Measurements from ENCODE around the gene MRPL36. TPM values are rescaled to one million over a fixed set of nuclear protein-coding genes. Genes with fewer than 3 reads are reported as not detected.
A peak's percentile ranks its signal among the peaks of the same experiment; 100 is the strongest.

Gene MRPL36
- total RNA-seq, 1 experiment from 2014 or later = 79.9 TPM

DNA sequence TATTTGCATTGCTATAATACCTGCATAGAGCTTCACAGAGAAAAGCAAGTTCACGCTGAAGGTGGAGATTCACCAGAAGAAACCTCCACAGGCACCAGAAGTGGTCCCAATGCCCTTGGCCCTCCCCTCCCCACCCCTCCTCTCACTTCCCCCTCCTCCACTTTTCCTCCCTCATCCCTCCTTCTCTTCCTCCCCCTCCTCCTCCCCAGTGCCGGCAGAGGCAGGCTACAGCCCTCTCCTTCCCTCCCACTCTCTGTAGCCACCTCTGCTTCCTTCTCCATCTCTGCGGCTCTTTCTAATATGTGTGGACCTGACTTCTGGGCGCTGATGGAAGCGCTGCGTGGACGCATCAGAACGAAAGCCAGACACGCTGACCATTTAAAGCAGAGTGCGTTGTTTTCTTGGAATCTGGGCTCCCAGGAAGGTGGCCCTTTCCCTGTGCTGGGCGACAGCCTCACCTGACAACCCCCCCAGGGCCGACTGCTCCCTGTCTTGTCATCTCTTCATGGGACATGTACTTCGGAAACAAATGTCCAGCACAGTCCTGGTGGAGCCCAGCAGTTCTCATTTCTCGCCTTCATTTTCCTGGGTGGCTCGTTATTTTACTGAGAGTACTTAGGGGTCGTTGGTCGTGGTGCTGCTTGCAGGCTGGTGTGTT lies 31.1 kb upstream of the MRPL36 start:
- Histone ChIP-seq H3K27ac (ENCODE audit: low read length) (no peak overlapping the region), H3K9me3 (ENCODE audit: control insufficient read depth, insufficient read depth, low read depth, low read length) (no peaks in the 10 kb centered on the region), H3K36me3 (ENCODE audit: control insufficient read depth, insufficient read depth, low read length) (no peaks in the 10 kb centered on the region), H3K27me3 (ENCODE audit: control insufficient read depth, insufficient read depth, low read length) (no peaks in the 10 kb centered on the region), H3K4me1 (ENCODE audit: control insufficient read depth, insufficient read depth, low read length) (no peaks in the 10 kb centered on the region), H3K4me3 (ENCODE audit: low read depth in 2 of 2, low read length in 2 of 2) (no peak overlapping the region)
- DNase-seq (ENCODE audit: low read depth, low spot score) (no peak), ATAC-seq (no peak)
- ChIA-PET POLR2A (no interaction called here), CTCF (no interaction called here)
- TF ChIP-seq SIN3A (IDR thresholded peaks at IDR 0.05; ENCODE audit: borderline replicate concordance, insufficient read depth, low read depth, low read length) (no peak), POLR2AphosphoS5 (IDR thresholded peaks at IDR 0.05; ENCODE audit: low read depth, low read length) (no peak), TCF7L2 (IDR thresholded peaks at IDR 0.05; ENCODE audit: low read depth, low read length) (no peak)
- TF ChIP-seq, protein P1, sequence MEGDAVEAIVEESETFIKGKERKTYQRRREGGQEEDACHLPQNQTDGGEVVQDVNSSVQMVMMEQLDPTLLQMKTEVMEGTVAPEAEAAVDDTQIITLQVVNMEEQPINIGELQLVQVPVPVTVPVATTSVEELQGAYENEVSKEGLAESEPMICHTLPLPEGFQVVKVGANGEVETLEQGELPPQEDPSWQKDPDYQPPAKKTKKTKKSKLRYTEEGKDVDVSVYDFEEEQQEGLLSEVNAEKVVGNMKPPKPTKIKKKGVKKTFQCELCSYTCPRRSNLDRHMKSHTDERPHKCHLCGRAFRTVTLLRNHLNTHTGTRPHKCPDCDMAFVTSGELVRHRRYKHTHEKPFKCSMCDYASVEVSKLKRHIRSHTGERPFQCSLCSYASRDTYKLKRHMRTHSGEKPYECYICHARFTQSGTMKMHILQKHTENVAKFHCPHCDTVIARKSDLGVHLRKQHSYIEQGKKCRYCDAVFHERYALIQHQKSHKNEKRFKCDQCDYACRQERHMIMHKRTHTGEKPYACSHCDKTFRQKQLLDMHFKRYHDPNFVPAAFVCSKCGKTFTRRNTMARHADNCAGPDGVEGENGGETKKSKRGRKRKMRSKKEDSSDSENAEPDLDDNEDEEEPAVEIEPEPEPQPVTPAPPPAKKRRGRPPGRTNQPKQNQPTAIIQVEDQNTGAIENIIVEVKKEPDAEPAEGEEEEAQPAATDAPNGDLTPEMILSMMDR (IDR thresholded peaks at IDR 0.05) = no peak
- TF ChIP-seq, protein P2, sequence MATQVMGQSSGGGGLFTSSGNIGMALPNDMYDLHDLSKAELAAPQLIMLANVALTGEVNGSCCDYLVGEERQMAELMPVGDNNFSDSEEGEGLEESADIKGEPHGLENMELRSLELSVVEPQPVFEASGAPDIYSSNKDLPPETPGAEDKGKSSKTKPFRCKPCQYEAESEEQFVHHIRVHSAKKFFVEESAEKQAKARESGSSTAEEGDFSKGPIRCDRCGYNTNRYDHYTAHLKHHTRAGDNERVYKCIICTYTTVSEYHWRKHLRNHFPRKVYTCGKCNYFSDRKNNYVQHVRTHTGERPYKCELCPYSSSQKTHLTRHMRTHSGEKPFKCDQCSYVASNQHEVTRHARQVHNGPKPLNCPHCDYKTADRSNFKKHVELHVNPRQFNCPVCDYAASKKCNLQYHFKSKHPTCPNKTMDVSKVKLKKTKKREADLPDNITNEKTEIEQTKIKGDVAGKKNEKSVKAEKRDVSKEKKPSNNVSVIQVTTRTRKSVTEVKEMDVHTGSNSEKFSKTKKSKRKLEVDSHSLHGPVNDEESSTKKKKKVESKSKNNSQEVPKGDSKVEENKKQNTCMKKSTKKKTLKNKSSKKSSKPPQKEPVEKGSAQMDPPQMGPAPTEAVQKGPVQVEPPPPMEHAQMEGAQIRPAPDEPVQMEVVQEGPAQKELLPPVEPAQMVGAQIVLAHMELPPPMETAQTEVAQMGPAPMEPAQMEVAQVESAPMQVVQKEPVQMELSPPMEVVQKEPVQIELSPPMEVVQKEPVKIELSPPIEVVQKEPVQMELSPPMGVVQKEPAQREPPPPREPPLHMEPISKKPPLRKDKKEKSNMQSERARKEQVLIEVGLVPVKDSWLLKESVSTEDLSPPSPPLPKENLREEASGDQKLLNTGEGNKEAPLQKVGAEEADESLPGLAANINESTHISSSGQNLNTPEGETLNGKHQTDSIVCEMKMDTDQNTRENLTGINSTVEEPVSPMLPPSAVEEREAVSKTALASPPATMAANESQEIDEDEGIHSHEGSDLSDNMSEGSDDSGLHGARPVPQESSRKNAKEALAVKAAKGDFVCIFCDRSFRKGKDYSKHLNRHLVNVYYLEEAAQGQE (IDR thresholded peaks at IDR 0.05; ENCODE audit: insufficient read depth in 1 of 2, low read depth in 2 of 2, low read length in 1 of 2) = no peak
- in situ Hi-C loops (cut with HindIII; ENCODE audit: low pct_unique_long_range_greater_than_20kb, low sequenced_read_pairs) = no loop called here
- no TSS peak for BruUV-seq (replicated peaks)
- intact Hi-C loops (cut with micrococcal nuclease; ENCODE audit: unreplicated experiment) = no loop called here

DNA sequence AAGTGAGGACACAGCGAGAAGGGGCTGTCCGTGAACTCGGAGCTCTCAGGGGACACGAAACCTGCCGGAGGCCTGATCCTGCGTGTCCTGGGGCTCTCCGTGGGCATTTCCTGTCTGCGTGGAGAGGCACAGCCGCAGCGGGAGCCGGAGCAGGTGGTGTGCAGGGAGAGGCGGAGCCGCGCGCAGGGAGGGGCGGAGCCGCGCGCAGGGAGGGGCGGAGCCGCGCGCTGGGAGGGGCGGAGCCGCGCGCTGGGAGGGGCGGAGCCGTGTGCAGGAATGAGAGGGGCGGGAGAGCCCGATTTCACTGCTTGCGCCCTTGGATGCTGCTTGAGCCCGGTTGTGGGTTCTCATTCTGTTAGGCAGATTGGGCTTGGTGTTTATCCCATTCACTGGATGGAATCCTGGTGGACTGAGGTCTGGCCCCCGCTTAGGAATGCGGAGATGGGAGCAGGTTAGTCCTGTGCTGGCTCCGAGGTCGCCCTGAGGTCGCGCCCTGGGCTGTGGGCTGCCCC lies 28.3 kb upstream of the MRPL36 start:
- no TSS peak for BruUV-seq (replicated peaks)
- CTCF ChIA-PET = no interaction called here
- Histone ChIP-seq H3K4me1 (ENCODE audit: control insufficient read depth, insufficient read depth, low read length) (no peaks in the 10 kb centered on the region), H3K36me3 (ENCODE audit: control insufficient read depth, insufficient read depth, low read length) (no peaks in the 10 kb centered on the region), H3K9me3 (ENCODE audit: control insufficient read depth, insufficient read depth, low read depth, low read length) (no peaks in the 10 kb centered on the region), H3K27me3 (ENCODE audit: control insufficient read depth, insufficient read depth, low read length) (no peaks in the 10 kb centered on the region), H3K4me3 (ENCODE audit: low read depth in 2 of 2, low read length in 2 of 2) (no peak overlapping the region), H3K27ac (ENCODE audit: low read length) (no peak overlapping the region)
- in situ Hi-C loops (cut with HindIII; ENCODE audit: low pct_unique_long_range_greater_than_20kb, low sequenced_read_pairs) = no loop called here
- POLR2A ChIA-PET = no interaction called here
- TF ChIP-seq, protein P2 (IDR thresholded peaks at IDR 0.05; ENCODE audit: insufficient read depth in 1 of 2, low read depth in 2 of 2, low read length in 1 of 2) = no peak
- TF ChIP-seq SIN3A (IDR thresholded peaks at IDR 0.05; ENCODE audit: borderline replicate concordance, insufficient read depth, low read depth, low read length) = no peak
- no peak for TF ChIP-seq TCF7L2 (IDR thresholded peaks at IDR 0.05; ENCODE audit: low read depth, low read length)
- no peak for TF ChIP-seq POLR2AphosphoS5 (IDR thresholded peaks at IDR 0.05; ENCODE audit: low read depth, low read length)
- TF ChIP-seq, protein P1 (IDR thresholded peaks at IDR 0.05) = no peak
- ATAC-seq (peak; percentile 19; the same call in 1 of the 2 replicates), DNase-seq (ENCODE audit: low read depth, low spot score) (no peak)
- intact Hi-C loops (cut with micrococcal nuclease; ENCODE audit: unreplicated experiment) = no loop called here
